Thoracic aorta (tissue), 2 donors: ENCODE results near the gene RAB9A. TPM values are rescaled to one million over a fixed set of nuclear protein-coding genes. Genes with fewer than 3 reads are reported as not detected.
"Not testable (repeated sequence)": the region's sequence is repeated elsewhere in the genome, so short reads cannot be mapped to it uniquely, and the experiment has no call there.

Experiments used
- ATAC-seq: fragments of 150-250 bp; one replicate; pipeline ENCODE4 v1.8.0; 2017; ENCODE audit warnings: low read depth; ENCODE audit not compliant: insufficient number of reproducible peaks, low FRiP score
- DNase-seq: peaks from one replicate; pipeline ENCODE4 v3.0.0-alpha.2; 2020; ENCODE audit warnings: low spot score
- H3K27ac ChIP-seq, 2 donors: fragments of 200-600 bp; sonication (generic); 1 replicate in 1 of 2; 2 replicates in 1 of 2; pipeline ENCODE4 v1.5.1; 2016; ENCODE audit warnings: mild to moderate bottlenecking in 2 of 2, moderate library complexity in 2 of 2
- H3K27me3 ChIP-seq: fragments of 200-600 bp; sonication (generic); replicated peaks from 2 replicates; pipeline ENCODE4 v1.6.0; 2016; ENCODE audit warnings: mild to moderate bottlenecking; ENCODE audit not compliant: insufficient read depth
- H3K36me3 ChIP-seq: fragments of 200-600 bp; sonication (generic); one replicate; pipeline ENCODE4 v1.5.1; 2016
- H3K4me1 ChIP-seq, 2 donors: fragments of 200-600 bp; sonication (generic); 1 replicate in 1 of 2; 2 replicates in 1 of 2; pipeline versions ENCODE4 v1.5.1 to v1.6.0; 2016; ENCODE audit warnings: low read depth in 2 of 2, mild to moderate bottlenecking in 1 of 2; ENCODE audit not compliant: control insufficient read depth in 1 of 2
- H3K4me3 ChIP-seq: fragments of 200-600 bp; sonication (generic); 2 replicates; pipeline ENCODE4 v1.5.1; 2016; ENCODE audit warnings: mild to moderate bottlenecking
- H3K9me3 ChIP-seq: fragments of 200-600 bp; sonication (generic); 2 replicates; pipeline ENCODE4 v1.5.1; 2016
- total RNA-seq, 2 donors: library from RNA; depleted of rRNA; stranded (reverse); fragments of >200 nt; gene quantifications; one replicate each; pipeline versions ENCODE4 v1.1.0 to v1.2.3, GENCODE V29; 2016
- TF ChIP-seq, protein P1 (sequence below): fragments of 200-600 bp; sonication (generic); IDR thresholded peaks from one replicate; pipeline ENCODE4 v1.5.1; 2019; ENCODE audit warnings: antibody characterized with exemption

The RAB9A gene
- total RNA-seq, 2 donors from 2014 or later = 20.0 to 21.7 TPM

DNA sequence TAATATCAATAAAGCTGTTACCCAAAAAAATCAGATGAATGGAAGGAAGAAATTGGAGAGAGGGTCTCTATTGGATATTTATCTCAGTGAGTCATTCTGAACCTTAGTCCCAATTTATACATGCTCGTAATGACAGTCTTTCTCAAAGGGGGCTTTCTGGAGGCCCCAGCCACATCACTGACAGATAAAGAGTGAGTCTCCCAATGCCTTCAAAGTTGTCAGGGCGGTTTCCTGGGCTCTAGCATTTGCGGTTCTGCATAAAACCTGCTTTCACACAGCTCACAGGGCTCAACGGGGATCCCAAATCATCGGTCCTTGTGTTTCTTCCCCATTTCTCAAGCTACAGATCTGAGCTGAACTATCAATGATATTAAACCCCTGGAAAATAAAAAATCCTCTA is 18.7 kb upstream of the RAB9A start:
- no peak for ATAC-seq
- DNase-seq = no peak
- no peaks in the 10 kb centered on the region for H3K27me3 ChIP-seq
- no peak overlapping the region for H3K4me3 ChIP-seq
- H3K9me3 ChIP-seq = no peaks in the 10 kb centered on the region
- TF ChIP-seq, protein P1, sequence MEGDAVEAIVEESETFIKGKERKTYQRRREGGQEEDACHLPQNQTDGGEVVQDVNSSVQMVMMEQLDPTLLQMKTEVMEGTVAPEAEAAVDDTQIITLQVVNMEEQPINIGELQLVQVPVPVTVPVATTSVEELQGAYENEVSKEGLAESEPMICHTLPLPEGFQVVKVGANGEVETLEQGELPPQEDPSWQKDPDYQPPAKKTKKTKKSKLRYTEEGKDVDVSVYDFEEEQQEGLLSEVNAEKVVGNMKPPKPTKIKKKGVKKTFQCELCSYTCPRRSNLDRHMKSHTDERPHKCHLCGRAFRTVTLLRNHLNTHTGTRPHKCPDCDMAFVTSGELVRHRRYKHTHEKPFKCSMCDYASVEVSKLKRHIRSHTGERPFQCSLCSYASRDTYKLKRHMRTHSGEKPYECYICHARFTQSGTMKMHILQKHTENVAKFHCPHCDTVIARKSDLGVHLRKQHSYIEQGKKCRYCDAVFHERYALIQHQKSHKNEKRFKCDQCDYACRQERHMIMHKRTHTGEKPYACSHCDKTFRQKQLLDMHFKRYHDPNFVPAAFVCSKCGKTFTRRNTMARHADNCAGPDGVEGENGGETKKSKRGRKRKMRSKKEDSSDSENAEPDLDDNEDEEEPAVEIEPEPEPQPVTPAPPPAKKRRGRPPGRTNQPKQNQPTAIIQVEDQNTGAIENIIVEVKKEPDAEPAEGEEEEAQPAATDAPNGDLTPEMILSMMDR = no peak
- no peak overlapping the region for H3K27ac ChIP-seq
- peaks cover 0 to 12% of the 10 kb centered on the region in 2 donors for H3K4me1 ChIP-seq
- H3K36me3 ChIP-seq = no peaks in the 10 kb centered on the region

DNA sequence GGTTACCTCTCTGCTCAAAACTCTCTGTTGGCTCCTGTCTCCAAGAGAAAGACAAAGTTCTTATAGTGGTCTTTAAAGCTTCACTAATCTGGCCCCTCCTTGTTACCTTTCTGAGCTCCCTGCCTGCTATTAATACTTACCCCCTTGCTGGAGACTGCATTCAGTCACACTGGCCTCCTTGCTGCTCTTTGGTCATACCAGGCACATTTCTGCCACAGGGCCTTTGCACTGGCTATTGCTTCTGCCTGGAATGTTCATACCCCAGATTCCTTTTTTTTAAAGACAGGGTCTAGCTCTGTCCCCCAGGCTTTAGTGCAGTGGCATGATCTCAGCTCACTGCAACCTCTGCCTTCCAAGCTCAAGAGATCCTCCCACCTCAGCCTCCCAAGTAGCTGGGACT is 15.9 kb upstream of the RAB9A start:
- ATAC-seq (no peak), DNase-seq (no peak)
- H3K4me3 ChIP-seq = no peak overlapping the region
- H3K27me3 ChIP-seq = no peaks in the 10 kb centered on the region
- H3K4me1 ChIP-seq = no peaks in the 10 kb centered on the region
- H3K9me3 ChIP-seq = no peaks in the 10 kb centered on the region
- H3K27ac ChIP-seq = no peak overlapping the region
- H3K36me3 ChIP-seq = no peaks in the 10 kb centered on the region
- TF ChIP-seq, protein P1 = no peak

DNA sequence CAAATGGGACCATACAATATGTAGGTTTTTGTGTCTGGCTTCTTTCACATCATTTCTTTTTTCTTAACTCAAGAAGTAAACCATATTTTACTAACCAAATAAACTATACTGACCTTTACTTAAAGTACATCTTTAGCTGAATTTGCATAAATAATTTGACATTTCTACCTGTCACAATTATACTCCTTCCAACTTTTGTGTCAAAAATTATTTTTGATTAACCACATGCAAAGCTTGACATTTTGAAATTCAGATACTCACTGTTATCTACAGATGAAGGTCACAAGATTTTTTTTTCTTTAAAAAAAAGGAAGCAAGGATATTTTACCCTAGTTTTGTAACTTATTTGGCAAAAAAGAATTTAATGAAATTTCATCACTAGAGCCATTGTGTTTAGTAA is 12.0 kb upstream of the RAB9A start:
- DNase-seq (no peak), ATAC-seq (no peak)
- H3K27me3 ChIP-seq = no peaks in the 10 kb centered on the region

DNA sequence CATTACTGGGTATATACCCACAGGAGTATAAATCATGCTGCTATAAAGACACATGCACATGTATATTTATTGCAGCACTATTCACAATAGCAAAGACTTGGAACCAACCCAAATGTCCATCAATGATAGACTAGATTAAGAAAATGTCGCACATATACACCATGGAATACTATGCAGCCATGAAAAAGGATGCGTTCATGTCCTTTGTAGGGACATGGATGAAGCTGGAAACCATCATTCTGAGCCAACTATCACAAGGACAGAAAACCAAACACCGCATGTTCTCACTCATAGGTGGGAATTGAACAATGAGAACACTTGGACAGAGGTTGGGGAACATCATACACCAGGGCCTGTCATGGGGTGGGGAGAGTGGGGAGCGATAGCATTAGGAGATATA is 9.2 kb upstream of the RAB9A start:
- H3K27ac ChIP-seq, H3K4me3 ChIP-seq, H3K9me3 ChIP-seq, ATAC-seq, H3K27me3 ChIP-seq, H3K36me3 ChIP-seq, DNase-seq, H3K4me1 ChIP-seq: not testable (repeated sequence)

More for the DNA sequence above, 12.0 kb upstream of the RAB9A start:
- Histone ChIP-seq H3K4me1 (no peaks in the 10 kb centered on the region), H3K9me3 (no peaks in the 10 kb centered on the region), H3K27ac (no peak overlapping the region), H3K36me3 (no peaks in the 10 kb centered on the region), H3K4me3 (no peak overlapping the region)
- TF ChIP-seq, protein P1 = no peak

DNA sequence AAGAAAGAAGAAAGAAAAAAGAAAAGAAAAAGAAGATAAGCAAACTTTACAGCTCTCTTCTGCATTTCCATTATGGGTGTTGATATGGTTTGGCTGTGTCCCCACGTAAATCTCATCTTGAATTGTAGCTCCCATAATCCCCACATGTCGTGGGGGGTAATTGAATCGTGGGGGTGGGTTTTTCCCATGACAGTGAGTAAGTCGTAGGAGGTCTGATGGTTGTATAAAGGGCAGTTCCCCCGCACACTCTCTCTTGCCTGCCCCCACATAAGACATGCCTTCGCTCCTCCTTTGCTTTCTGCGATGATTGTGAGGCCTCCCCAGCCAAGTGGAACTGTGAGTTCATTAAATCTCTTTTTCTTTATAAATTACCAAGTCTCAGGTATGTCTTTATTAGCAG is 7.3 kb upstream of the RAB9A start:
- no peaks in the 10 kb centered on the region for H3K36me3 ChIP-seq
- no peak for DNase-seq
- no peak overlapping the region for H3K27ac ChIP-seq
- H3K27me3 ChIP-seq = no peaks in the 10 kb centered on the region
- no peaks in the 10 kb centered on the region for H3K4me1 ChIP-seq
- TF ChIP-seq, protein P1 = no peak
- no peak for ATAC-seq
- no peak overlapping the region for H3K4me3 ChIP-seq
- H3K9me3 ChIP-seq = no peaks in the 10 kb centered on the region

DNA sequence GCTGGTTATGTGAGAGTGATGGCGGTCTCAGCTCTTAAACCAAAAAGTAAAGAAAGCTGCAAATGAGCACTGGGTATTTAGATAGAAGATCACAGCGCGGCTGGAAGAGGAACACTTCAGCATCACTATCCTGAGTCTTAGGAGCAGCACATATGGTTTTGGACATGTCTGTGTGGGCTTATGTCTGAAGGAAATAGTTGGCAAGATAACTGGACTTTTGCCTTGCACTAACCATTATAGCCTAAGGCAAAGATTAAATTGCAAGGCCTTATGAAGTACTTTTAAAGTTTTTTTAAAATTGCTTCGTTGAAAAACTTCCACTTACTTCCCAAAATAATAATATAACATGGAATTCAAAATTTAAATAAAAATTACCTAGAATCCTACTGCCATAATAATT is 4.6 kb upstream of the RAB9A start:
- no peaks in the 10 kb centered on the region for H3K36me3 ChIP-seq
- ATAC-seq (no peak), DNase-seq (no peak)
- H3K9me3 ChIP-seq = no peaks in the 10 kb centered on the region
- H3K4me1 ChIP-seq = no peaks in the 10 kb centered on the region
- TF ChIP-seq, protein P1 = no peak
- no peak overlapping the region for H3K4me3 ChIP-seq
- H3K27ac ChIP-seq = no peak overlapping the region
- H3K27me3 ChIP-seq = no peaks in the 10 kb centered on the region
